HG02840 (cell line): ENCODE measurements around the gene SERPINA5.
"Not testable (repeated sequence)": the region's sequence is repeated elsewhere in the genome, so short reads cannot be mapped to it uniquely, and the experiment has no call there.

Experiments used
- ATAC-seq: cut with Tn5 transposase; IDR thresholded peaks from one replicate; pipeline ENCODE4 v1.9.1; 2021; ENCODE audit warnings: mild to moderate bottlenecking, moderate library complexity, moderate number of reproducible peaks; ENCODE audit not compliant: unreplicated experiment, low FRiP score

Gene SERPINA5

DNA sequence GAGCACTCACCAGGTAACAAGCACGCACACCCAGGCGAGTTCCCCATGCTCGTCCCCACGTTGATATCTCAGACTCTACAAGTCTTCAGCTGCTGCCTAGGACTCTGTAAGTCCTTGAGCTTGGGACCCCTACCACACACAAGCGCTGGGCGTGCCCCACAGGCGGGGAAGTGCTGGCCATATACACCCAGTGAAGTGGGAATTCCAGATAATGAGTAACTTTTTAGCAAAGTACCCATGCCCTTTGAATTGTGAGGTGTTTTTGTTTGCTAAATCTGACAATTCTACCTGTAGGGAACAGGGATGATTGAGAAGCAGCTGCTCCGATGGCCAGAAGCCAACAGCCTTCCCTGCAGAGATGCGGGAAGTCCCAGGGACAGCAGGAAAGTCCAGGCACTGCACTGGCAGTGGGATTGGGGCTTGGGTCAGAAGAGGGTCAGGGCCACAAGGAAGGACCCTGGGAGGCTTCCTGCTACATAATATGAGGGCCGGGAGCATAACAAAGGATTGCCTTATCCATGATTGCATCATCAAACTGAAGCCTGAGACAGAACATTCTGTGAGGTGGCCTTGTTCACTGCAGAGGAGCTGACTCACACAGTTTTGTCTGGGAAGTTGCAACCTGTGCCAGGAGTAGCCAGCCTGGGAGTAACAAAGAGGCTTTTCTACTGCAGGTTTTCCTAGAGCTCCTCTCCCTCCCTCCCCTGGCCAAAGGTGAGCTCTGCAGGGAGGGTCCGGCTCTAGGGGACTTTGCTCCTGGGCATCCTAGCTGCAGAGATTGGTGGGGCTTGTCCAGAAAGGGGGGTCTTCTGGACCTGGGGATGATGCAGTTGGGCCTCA, 17.8 kb downstream of the SERPINA5 start:
- ATAC-seq = no peak

DNA sequence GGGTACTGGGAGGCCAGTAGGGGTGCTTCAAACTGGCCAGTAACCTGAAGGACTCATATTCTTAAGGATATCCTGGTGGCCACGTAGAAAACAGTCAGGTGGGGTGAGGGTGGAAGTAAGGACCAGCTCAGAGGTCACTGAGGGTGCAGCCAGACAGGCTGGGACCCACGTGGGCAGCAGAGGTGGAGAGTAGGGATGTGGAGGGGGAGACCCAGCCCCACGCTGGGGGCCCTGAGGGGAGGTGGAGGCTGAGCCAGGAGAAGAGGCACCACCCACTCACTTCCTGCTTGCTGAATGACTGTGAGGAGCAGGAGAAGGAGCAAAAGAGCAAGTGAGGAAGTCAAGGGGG, 18.4 kb downstream of the SERPINA5 start:
- no peak for ATAC-seq

DNA sequence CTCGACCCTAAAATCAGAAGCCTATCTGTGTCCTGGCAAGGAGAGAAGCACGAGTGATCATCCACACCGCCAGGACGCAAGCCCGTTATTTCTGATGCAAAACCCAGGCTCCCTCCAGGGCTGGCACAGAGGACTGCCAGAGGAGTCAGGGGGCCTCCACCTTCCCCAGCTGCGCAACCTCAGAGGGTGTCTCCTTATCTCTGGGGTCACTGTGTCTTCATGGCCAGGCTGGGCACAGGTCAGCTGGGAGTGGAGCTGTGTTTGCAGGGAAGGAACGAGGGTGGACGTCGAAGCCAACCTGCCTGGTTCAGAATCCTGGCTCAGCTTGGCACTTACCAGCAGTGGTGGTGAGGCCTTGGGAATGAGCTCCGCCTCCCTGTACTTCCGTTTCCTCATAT, 18.9 kb downstream of the SERPINA5 start:
- no peak for ATAC-seq

DNA sequence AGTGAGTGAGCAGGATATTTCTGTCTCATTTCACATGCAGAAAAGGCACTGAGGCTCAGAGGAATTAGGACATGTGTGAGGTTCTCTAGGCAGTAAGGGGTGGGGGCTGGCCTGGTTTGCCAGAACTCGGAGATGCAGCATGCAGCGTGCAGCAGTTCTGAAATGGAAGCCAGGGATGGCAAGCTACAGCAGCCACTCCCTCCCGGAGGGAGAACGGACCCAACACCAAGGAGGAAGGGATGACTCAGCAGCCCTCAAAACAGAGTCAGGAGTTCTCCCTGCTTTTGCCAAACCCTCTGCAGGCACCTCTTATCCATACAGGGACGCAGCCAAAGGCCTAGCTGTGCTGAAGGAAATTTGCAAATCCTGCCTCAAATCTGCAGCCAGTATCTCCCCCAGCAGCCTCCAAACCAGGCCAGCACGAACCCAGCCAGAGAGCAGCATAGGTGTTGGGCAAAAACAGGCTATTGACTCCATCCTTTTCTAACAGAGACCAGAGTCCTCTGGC, 20.7 kb downstream of the SERPINA5 start:
- ATAC-seq = no peak

DNA sequence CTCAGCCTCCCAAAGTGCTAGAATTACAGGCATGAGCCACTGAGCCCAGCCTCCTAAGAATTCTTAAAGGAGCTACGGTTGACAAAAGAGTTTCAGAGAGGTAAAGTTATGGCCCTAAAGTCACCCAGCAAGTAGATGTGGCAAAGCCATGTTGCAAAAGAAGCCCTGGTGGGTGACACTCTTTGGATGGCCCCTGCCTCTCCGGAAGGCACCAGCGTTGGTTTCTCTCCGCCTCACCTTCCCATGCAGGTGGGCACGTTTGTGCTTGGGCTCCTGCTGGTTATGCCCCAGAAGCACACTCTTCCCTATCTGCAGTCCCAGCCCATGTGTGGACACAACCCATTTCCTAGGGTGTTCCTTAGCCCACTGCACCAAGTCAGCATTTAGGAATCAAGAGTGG, 21.5 kb downstream of the SERPINA5 start:
- no peak for ATAC-seq

DNA sequence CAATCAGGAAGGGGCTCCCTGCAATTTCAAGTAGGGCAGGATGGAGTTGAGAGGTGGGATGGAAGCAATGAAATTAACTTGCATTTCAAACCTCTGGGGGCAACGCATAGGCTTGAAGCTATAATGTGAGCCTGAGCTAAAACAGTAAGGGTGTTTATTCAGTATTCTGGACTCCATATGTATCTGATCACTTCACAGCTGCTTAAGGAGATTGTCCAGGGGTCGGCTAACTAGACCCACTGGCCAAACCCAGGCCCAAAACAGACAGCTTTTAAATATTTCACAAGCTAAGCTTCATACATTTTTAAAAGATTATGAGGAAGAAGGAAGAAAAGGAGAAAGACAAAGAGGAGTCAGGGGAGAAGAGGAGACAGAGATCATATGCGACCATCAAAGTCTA, 24.1 kb downstream of the SERPINA5 start:
- ATAC-seq = no peak

DNA sequence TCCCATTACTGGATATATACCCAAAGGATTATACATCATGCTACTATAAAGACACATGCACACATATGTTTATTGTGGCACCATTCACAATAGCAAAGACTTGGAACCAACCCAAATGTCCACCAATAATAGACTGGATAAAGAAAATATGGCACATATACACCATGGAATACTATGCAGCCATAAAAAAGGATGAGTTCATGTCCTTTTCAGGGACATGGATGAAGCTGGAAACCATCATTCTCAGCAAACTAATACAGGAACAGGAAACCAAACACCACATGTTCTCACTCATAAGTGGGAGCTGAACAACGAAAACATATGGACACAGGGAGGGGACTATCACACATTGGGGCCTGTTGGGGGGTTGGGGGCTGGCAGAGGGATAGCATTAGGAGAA, 27.7 kb downstream of the SERPINA5 start:
- ATAC-seq = not testable (repeated sequence)

DNA sequence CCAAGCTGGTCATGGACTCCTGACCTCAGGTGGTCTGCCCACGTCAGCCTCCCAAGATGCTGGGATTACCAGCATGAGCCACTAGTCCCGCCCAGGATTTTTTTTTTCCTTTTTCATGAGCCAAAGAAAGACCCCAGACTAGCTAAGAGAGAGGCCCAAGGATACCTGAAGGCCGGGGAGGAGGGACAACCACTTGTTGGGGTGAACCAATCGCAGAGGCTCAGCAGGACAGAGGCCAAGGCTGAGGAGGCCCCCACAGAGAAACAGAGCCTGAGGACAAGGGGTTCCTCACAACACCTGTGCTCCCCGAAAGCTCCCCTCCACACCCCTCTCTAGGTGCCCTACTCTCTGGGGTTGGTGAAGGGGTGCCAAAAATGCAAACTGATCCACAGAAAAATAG, 30.0 kb downstream of the SERPINA5 start:
- no peak for ATAC-seq

DNA sequence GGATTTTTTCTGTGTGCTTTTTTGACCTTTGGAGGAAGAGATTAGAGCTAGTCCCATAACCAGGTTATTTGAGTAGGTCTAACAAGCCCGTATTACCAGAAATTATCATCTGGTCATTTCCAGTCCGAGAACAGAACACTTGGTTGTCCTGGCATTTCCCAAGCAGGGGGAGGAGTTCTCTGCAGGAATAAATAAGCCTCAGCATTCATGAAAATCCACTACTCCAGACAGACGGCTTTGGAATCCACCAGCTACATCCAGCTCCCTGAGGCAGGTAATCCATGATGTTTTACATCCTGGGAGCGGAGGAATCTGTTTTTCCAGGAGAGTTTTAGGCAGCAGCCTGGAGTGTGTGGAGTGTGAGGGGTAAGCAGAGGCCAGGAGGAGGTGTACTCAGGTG, 30.9 kb downstream of the SERPINA5 start, which contains the start of gene SERPINA3:
TSS of gene SERPINA3 (plus strand) at position 218 of the 400 bp plus-strand sequence. CDS start 2,051 bp downstream, outside the sequence.
- ATAC-seq = no peak

DNA sequence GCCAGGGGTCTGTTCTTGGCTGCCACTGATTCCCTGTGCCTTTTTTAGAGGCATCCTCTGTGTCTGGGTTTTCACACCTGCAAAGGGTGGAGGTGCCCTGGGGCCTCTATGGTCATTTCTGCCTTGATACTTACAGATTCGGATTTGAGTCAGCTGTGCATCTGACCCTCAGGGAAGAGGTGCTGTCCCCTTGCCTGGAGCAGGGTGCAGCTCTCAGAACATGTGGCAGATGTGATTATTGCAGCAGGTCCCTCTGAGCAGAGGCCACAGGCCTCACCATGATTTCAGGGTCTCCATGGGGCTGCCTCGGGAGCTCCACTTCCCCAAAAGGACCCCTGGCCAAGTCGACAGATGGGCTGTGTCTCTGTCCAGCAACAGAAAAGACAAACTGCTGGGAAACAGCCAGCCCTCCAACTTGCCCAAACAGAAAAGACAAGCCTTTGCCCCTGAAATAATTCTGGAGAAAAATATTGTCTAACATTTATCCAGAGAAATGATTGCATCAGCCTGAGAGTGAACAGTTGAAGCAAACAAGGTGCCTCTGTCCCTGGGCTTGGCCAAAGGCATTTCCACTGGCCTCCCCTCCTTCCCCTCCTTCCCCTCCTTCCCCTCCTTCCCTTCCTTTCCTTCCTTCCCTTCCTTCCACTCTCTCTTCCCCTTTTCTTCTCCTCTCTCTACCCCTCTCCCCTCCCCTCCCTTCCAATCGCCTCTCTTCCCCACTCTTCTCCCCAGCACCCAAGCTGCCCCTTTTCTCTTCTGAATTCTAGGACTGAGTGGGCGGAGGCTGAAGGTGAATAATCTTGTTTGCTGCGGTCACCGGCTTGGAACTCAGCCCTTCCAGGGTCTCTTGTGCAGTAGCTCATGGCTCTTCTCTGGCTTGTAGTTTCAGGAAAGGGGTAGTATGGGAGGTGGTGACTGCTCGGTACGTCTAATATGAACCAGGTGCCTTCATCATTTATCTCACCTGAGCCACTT, 31.6 kb downstream of the SERPINA5 start:
- ATAC-seq = no peak

DNA sequence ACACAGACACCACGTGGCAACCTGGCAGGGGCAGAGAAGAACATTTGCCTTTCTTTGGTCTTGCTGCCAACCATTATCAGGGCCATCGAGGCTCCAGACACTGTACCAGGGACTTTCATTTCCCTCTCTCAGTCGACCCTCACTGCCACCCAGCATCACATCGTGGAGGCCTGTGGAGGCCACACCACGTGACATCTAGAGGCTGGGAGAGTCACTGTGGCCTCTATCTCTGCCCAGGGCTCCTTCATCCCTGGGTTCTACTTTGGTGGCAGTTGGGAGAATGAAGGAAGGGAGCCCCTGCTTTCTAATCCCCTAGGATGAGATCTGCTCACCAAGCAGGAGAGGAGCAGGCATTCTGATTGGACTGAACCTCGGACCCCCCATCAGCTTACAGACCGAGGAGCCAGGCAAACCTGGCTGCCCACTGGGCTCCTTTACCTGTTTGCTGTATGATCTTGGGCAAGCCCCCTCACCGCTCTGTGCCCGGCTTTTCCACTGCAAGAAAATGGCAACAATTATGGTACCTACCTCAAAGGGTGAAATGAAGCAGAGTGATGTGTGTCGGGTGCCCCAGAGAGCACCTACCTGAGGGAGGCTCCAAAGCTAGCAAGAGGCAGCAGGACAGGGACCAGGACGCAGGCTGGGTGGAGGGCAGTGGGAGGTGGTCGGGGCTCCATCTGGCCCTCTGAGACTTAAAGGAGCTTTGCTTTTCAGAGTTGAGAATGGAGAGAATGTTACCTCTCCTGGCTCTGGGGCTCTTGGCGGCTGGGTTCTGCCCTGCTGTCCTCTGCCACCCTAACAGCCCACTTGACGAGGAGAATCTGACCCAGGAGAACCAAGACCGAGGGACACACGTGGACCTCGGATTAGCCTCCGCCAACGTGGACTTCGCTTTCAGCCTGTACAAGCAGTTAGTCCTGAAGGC, 32.8 kb downstream of the SERPINA5 start:
- ATAC-seq = no peak

DNA sequence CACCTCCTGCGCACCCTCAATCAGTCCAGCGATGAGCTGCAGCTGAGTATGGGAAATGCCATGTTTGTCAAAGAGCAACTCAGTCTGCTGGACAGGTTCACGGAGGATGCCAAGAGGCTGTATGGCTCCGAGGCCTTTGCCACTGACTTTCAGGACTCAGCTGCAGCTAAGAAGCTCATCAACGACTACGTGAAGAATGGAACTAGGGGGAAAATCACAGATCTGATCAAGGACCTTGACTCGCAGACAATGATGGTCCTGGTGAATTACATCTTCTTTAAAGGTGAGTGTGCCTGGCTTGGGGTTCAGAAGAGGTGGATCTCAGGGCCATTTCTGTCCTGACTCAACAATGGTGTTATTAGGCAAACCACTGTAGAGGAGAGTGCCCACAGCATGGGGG, 33.6 kb downstream of the SERPINA5 start:
- ATAC-seq = no peak

DNA sequence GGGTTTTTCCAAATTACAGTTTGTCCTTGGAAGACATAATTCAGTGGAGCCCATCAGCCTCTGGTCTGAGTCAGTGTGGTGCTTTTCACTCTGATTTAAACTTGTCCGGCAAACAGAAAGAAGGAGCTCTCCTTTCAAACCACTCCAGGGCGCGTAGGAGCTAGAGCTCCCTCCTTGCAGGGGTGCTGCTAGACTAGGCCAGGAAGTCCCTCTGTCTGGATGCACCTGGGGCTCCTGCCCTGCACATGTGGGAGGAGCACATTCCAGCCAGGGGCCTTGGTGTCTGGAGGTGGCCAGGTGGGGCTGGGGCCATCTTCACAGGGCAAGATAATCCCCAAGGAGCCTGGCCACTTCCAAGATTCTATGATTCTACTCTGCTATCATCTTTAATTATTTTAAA, 34.0 kb downstream of the SERPINA5 start:
- no peak for ATAC-seq

DNA sequence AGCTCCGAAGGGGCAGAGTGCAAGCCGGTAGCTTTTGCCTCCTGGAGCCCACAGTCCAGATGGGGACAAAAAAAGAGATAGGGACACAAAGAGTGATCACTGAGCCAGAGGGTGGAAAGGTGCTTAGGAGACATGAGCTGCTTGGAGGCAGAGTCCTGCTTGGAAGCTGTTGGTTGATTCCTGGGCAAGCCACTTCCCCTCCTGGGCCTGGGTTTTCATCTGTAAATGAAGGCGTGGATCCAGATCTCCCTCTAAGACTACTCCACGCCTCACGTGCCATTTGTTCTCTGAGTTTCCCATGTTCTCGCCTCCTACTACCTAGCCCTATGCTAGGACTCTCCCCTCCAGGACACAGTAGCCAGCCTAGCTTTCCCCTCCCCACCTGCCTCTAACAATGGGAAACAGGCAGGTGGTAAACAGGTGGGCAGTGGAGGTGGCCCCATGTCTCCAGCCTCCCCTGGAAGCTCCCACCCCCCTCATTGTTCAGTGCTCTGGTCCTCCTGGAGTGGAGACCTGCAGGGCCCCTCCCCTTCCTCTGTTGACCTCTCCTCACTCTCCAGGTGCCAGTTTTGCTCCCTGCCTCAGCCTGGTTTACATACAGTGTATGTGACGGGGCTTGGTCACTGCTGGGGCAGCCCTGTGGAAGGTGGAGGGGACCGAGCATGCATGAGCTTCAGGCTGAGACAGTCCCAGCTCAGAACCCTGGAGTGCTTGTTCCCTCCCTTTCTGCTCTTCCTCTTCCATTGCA, 34.8 kb downstream of the SERPINA5 start:
- ATAC-seq = no peak

DNA sequence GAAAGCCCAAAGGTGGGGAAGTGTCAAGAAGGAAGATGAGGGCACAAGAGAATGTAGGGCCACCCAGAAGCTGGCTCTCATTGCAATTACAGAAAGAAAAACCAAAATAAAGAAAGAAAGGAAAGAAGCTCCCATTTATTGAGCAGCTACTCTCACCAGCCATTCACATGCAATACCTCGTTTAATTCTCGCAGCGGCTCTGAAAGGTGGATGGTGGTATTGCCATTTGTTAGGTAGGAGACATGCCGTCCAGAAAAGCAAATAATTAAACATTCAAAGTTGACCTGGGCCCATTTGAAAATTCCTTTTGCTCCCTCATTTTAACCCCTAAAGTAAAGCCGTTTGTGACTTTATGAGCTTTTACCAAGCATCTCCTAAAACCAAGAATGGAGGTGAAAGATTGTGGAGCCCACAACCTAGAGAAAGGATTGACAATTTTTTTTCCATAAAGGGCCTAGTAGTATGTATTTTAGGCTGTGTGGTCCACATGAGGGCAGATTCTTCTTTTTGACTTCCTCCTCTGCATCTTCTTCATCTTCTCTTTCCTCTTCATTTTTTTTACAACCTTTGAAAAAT, 36.2 kb downstream of the SERPINA5 start:
- no peak for ATAC-seq

DNA sequence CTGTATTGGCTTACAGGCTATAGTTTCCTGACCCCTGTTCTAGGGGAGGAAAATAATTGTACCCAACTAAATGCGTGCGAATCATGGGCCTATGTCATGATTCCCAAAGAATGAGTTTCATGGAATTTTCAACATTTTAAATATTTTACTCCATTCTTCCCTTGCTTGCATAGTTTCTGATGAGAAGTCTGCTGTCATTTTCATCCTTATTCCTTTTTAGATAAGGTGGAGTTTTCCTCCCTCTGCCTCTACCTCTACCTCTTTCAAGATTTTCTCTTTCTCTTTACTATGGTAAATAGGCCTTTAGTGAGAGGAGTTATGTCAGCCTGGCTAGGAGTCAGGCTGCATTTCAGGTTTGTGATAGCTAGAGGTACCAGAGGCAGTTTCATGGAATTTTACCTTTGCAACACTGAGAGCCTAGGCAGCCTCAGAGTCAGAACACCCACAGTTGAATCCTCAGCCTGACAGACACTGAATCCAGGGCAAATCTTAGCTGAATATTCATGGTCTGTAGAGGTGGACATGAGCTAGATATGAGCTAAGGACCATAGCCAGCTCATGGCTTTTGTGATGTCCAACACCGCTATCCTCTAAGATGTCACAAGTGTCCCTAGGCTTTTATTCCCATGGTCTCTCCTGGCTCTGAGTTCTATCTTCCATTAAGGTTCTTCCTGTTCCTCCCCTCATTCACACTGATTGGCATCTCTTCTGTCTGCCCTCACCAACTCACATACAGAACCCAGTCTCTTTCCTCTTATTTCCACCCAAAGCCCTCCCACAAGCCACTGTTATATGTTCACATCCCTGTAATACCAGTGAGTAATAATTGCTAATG, 37.0 kb downstream of the SERPINA5 start:
- no peak for ATAC-seq

DNA sequence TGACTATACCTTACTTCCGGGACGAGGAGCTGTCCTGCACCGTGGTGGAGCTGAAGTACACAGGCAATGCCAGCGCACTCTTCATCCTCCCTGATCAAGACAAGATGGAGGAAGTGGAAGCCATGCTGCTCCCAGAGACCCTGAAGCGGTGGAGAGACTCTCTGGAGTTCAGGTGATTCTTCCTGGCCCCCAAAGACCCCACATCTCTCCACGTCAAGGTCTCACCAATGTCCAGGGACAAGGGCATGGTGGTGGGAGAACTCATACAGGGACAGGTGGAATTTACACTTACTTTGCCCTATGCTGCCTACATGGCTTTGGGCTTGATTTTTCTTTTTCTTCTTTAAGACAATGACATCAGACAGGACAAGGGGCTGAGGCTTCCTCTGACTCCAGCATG, 38.1 kb downstream of the SERPINA5 start:
- ATAC-seq = no peak

DNA sequence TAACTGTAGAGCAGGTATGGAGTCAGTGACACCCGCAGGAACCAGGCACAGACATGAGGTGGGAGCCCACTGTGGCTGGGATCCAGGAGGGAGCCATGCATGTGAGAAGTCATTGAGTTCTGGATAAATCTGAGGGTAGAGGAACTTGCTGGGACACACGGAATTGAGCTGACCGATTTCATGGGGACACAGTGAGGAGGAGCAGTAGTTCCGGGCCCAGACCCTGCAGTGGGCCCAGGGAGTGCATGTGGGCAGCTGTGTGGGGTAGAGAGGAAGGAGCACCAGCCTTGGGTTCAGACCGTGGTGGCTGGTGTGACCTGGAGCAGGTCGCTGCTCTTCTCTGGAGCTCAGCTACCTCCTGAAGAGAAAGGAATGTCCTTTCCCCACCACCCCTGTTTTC, 39.4 kb downstream of the SERPINA5 start:
- ATAC-seq = no peak
